ENCODE data around the gene MOB2.
A peak's percentile ranks its signal among the peaks of the same experiment; 100 is the strongest.

Gene MOB2

DNA sequence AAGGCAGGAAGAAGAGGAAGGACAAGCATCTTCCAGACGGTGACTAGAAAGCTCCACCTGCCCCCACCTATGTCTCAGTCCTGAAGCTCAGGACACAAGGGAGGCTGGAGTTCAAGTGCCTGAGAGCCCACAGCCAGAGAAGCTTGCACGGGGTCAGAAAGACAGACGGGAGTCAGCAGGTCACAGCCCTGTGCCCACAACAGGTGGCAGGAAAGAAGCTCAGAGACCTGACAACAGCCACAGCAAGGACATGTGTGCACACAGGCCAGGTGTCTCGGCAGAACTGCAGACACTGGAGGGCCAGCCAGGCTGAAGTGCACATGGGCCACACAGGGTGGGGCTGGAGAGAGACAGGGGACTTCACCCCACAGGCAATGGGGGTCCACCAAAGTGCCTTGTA, 37.2 kb upstream of the MOB2 start:
- DNase-seq (ENCODE audit: extremely low spot score), result no peak
- ChIA-PET POLR2A (no interaction called here), CTCF (interaction anchor here (1.2 to 1.3 kb wide), 2 partner anchors 8 to 51 kb away, joined by 3 to 5 read pairs; no protein-coding TSS in a partner anchor)
- TF ChIP-seq CTCF (IDR thresholded peaks at IDR 0.05; ENCODE audit: control extremely low read depth, extremely low read depth, low read depth, missing control alignments), result no peak

- no peak for DNase-seq (ENCODE audit: extremely low spot score)
- no peak for TF ChIP-seq CTCF (IDR thresholded peaks at IDR 0.05; ENCODE audit: control extremely low read depth, extremely low read depth, low read depth, missing control alignments)
- ChIA-PET POLR2A (no interaction called here), CTCF (interaction anchor here (1.2 to 1.3 kb wide), 2 partner anchors 9 to 51 kb away, joined by 3 to 5 read pairs; no protein-coding TSS in a partner anchor)
Measured at GRCh38 chr11:1523077-1523476, 36.5 kb upstream of the MOB2 start.

- TF ChIP-seq CTCF (IDR thresholded peaks at IDR 0.05; ENCODE audit: control extremely low read depth, extremely low read depth, low read depth, missing control alignments), result no peak
- DNase-seq (ENCODE audit: extremely low spot score), result no peak
- CTCF ChIA-PET, result interaction anchor here (1.0 to 1.9 kb wide), 2 partner anchors 53 to 131 kb away, joined by 3 to 9 read pairs; no protein-coding TSS in a partner anchor
- POLR2A ChIA-PET, result no interaction called here
Measured at GRCh38 chr11:1522081-1522424, 35.5 kb upstream of the MOB2 start.

DNA sequence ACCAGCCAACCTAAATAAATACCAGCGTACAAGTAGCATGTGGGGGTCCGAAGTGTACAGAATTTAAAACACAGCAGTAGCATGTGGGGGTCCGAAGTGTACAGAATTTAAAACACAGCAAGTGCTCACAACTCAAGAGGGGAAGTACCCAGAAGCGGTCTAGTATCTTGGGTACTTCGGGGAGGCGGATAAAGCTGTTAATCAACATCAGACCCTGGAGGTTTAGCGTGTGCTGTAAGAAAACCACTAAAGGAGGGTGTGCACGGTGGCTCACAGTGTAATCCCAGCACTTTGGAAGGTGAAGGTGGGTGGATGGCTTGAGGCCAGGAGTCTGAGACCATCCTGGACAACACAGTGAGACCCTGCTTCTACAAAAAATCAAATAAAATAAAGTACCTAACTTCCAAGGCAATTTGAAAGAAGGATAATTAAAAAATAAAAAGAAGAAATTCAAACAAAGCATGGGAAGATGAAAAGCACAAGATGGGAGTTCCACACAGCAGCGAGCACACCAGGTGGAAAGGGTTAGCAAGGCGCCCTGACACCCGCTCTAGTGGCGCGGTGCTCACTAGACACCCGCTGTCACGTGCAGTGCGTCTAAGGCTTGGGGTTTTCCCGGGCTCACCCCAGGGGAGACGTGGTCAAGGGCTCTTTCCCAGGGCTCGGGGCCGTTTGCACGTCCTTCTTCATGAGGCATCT, 35.0 kb upstream of the MOB2 start:
- CTCF ChIA-PET, result interaction anchor here (1.0 to 1.9 kb wide), 3 partner anchors 10 to 131 kb away, joined by 3 to 9 read pairs (median 3); no protein-coding TSS in a partner anchor
- no peak for TF ChIP-seq CTCF (IDR thresholded peaks at IDR 0.05; ENCODE audit: control extremely low read depth, extremely low read depth, low read depth, missing control alignments)
- peak; percentile 87 for DNase-seq (ENCODE audit: extremely low spot score)
- POLR2A ChIA-PET, result no interaction called here

GRCh38 chr11:1520663-1521267, 34.2 kb upstream of the MOB2 start:
- POLR2A ChIA-PET, result no interaction called here
- CTCF ChIA-PET, result interaction anchor here (1.0 to 1.9 kb wide), 2 partner anchors 11 to 54 kb away, joined by 3 to 9 read pairs; no protein-coding TSS in a partner anchor
- no peak for DNase-seq (ENCODE audit: extremely low spot score)
- no peak for TF ChIP-seq CTCF (IDR thresholded peaks at IDR 0.05; ENCODE audit: control extremely low read depth, extremely low read depth, low read depth, missing control alignments)

GRCh38 chr11:1520209-1520662, 33.7 kb upstream of the MOB2 start:
- CTCF ChIA-PET, result interaction anchor here (0.7 kb wide), 1 partner anchor 40 kb away, joined by 3 read pairs; no protein-coding TSS in a partner anchor
- POLR2A ChIA-PET, result no interaction called here
- no peak for TF ChIP-seq CTCF (IDR thresholded peaks at IDR 0.05; ENCODE audit: control extremely low read depth, extremely low read depth, low read depth, missing control alignments)
- no peak for DNase-seq (ENCODE audit: extremely low spot score)
